Smooth muscle cell (in vitro differentiated cells): ENCODE measurements around the gene CSNK1A1L. TPM values are rescaled to one million over a fixed set of nuclear protein-coding genes. Genes with fewer than 3 reads are reported as not detected.

Experiments used
- DNase-seq: peaks from one replicate; lab custom pipeline; 2025; ENCODE audit not compliant: unreplicated experiment; lab: John Stamatoyannopoulos, UW
- H2AFZ ChIP-seq: fragments of 200-600 bp; sonication (generic); 2 replicates; pipeline ENCODE4 v1.6.0; 2016; ENCODE audit warnings: antibody characterized with exemption, low read depth, mild to moderate bottlenecking
- H3F3A ChIP-seq: fragments of 200-600 bp; sonication (generic); 2 replicates; pipeline ENCODE4 v1.6.0; 2017; ENCODE audit warnings: antibody characterized with exemption, low read depth
- H3K27ac ChIP-seq: fragments of 200-600 bp; sonication (generic); 2 replicates; pipeline ENCODE4 v1.5.1; 2016; ENCODE audit warnings: low read depth, mild to moderate bottlenecking
- H3K27me3 ChIP-seq: fragments of 200-600 bp; sonication (generic); 2 replicates; pipeline ENCODE4 v1.6.1; 2016; ENCODE audit warnings: low read depth, mild to moderate bottlenecking
- H3K36me3 ChIP-seq: fragments of 200-600 bp; sonication (generic); 2 replicates; pipeline ENCODE4 v1.5.1; 2016; ENCODE audit warnings: low read depth
- H3K4me1 ChIP-seq: fragments of 200-600 bp; sonication (generic); 2 replicates; pipeline ENCODE4 v1.5.1; 2016; ENCODE audit warnings: low read depth
- H3K4me2 ChIP-seq: fragments of 200-600 bp; sonication (generic); 2 replicates; pipeline ENCODE4 v1.6.0; 2016; ENCODE audit warnings: mild to moderate bottlenecking
- H3K4me3 ChIP-seq: fragments of 200-600 bp; sonication (generic); 2 replicates; pipeline ENCODE4 v1.5.1; 2016; ENCODE audit warnings: mild to moderate bottlenecking
- H3K79me2 ChIP-seq: fragments of 200-600 bp; sonication (generic); 2 replicates; pipeline ENCODE4 v1.6.0; 2016; ENCODE audit warnings: low read depth, mild to moderate bottlenecking
- H3K9ac ChIP-seq: fragments of 200-600 bp; sonication (generic); 2 replicates; pipeline ENCODE4 v1.6.0; 2016; ENCODE audit warnings: low read depth
- H3K9me3 ChIP-seq: fragments of 200-600 bp; sonication (generic); replicated peaks from 2 replicates; pipeline ENCODE4 v1.5.1; 2016; ENCODE audit warnings: low read depth
- H4K20me1 ChIP-seq: fragments of 200-600 bp; sonication (generic); 2 replicates; pipeline ENCODE4 v1.6.0; 2016; ENCODE audit warnings: low read depth
- WGBS: methylation state at CpG from one replicate; pipeline ENCODE4 v1.1.7; 2016; ENCODE audit warnings: low lambda C conversion rate; 5-methylcytosine and 5-hydroxymethylcytosine counted together
- polyA plus RNA-seq: library from polyadenylated mRNA; unstranded; fragments of >200 nt; fragmentation: Nextera tagmentation; extraction: Ambion mirVana; gene quantifications from 2 replicates; pipeline ENCODE4 v1.2.1, GENCODE V29; 2016
- total RNA-seq: library from RNA; depleted of rRNA; stranded (reverse); fragments of >200 nt; gene quantifications from 2 replicates; pipeline ENCODE4 v1.2.3, GENCODE V29; 2014
- TF ChIP-seq, protein P1 (sequence below): fragments of 200-600 bp; sonication (generic); IDR thresholded peaks from 2 replicates; pipeline ENCODE4 v1.5.1; 2017; ENCODE audit warnings: borderline replicate concordance, mild to moderate bottlenecking, antibody characterized with exemption; ENCODE audit not compliant: insufficient read depth, poor library complexity, severe bottlenecking

Gene CSNK1A1L
- total and polyA plus RNA-seq, 2 experiments from 2014 or later, result not detected

DNA sequence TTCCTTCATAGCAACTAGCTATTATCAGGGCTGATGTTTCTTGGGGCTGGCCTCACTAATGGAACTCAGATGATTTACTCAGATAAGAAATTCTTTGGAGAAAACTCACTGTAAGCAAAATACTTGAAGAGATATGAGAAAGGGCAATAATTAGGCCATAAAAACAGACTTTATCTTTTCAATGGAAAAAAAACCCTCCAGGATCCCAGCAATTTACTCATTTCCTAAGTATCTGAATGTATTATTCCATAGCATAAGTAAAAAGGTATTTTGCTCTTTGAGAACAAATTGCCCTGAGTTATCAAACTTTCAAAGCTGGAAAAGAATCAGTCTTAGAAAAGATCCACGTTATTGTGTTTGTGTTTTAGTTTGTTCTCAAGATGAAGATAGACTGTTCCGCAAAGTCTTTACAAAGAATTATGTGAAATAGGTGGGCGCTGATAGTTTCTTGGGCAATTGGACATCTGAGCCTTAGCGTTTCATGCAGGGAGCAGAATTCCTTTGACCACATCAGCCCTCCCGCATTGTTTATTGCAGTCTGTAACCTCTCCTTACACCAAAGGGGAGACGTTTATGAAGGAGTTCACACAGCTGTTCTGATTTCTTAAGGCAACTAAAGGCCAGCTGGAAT is 29.1 kb upstream of the CSNK1A1L start:
- peak overlapping the region; percentile 23 for H2AFZ ChIP-seq
- H3K4me3 ChIP-seq, result no peak overlapping the region
- WGBS, result 12% methylated on average over 6 of the region's 6 CpGs

DNA sequence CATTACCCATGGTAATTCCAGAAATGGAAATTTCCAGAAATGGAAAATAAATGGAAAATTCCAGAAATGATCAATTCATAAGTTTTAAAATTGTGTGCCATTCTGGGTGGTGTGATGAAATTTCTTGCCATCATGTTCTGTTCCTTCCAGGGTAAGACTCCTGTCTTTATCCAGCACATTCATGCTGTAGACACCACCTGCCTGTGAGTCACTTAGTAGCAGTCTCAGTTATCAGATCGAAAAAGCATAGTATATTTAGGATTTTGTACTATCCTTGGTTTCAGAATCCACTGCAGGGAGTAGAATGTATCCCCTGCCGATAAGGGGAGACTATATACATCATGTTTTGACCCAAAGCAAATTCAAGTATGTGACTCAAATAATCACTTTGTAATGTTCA is 26.7 kb upstream of the CSNK1A1L start:
- WGBS, result 94% methylated on average over 2 of the region's 2 CpGs

More for the DNA sequence above, 29.1 kb upstream of the CSNK1A1L start:
- no peak for DNase-seq
- Histone ChIP-seq H3F3A (no peaks in the 10 kb centered on the region), H3K27ac (peak overlapping the region; percentile 65), H3K4me1 (peaks cover 10% of the 10 kb centered on the region), H3K9ac (no peak overlapping the region), H3K36me3 (no peaks in the 10 kb centered on the region), H3K9me3 (no peaks in the 10 kb centered on the region), H3K4me2 (peak overlapping the region; percentile 56), H4K20me1 (no peaks in the 10 kb centered on the region), H3K79me2 (no peaks in the 10 kb centered on the region), H3K27me3 (no peaks in the 10 kb centered on the region)
- TF ChIP-seq, protein P1, sequence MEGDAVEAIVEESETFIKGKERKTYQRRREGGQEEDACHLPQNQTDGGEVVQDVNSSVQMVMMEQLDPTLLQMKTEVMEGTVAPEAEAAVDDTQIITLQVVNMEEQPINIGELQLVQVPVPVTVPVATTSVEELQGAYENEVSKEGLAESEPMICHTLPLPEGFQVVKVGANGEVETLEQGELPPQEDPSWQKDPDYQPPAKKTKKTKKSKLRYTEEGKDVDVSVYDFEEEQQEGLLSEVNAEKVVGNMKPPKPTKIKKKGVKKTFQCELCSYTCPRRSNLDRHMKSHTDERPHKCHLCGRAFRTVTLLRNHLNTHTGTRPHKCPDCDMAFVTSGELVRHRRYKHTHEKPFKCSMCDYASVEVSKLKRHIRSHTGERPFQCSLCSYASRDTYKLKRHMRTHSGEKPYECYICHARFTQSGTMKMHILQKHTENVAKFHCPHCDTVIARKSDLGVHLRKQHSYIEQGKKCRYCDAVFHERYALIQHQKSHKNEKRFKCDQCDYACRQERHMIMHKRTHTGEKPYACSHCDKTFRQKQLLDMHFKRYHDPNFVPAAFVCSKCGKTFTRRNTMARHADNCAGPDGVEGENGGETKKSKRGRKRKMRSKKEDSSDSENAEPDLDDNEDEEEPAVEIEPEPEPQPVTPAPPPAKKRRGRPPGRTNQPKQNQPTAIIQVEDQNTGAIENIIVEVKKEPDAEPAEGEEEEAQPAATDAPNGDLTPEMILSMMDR, result no peak

DNA sequence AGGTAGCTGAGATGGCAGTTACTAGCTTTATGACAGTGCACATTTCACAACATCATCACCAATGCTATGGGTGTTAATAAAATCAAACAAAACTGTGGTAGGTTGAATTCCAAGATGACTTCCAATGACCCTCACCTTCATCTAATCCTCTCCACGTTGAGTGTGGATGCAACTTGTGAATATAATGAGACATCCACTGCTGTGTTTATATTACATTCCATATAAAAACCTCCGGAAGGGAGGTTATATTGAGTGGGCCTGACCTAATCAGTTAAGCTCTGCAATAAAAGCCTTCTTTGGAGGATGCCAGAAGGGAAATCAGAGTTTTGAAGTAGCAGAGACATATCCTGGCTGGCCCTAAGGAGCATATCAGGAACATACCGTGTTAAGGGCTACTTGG is 25.6 kb upstream of the CSNK1A1L start:
- H3K27ac ChIP-seq, result no peak overlapping the region
- no peak overlapping the region for H3K4me2 ChIP-seq
- no peaks in the 10 kb centered on the region for H3K36me3 ChIP-seq
- no peak overlapping the region for H2AFZ ChIP-seq
- H3K4me3 ChIP-seq, result no peak overlapping the region
- no peaks in the 10 kb centered on the region for H3F3A ChIP-seq
- H3K9me3 ChIP-seq, result no peaks in the 10 kb centered on the region
- H3K27me3 ChIP-seq, result no peaks in the 10 kb centered on the region
- no peak overlapping the region for H3K9ac ChIP-seq
- 18% methylated on average over 3 of the region's 3 CpGs for WGBS
- no peaks in the 10 kb centered on the region for H4K20me1 ChIP-seq
- no peaks in the 10 kb centered on the region for H3K79me2 ChIP-seq
- TF ChIP-seq, protein P1, result no peak
- H3K4me1 ChIP-seq, result peaks cover 10% of the 10 kb centered on the region
- no peak for DNase-seq

More for the DNA sequence above, 26.7 kb upstream of the CSNK1A1L start:
- no peaks in the 10 kb centered on the region for H3K27me3 ChIP-seq
- H3K36me3 ChIP-seq, result no peaks in the 10 kb centered on the region
- TF ChIP-seq, protein P1, result no peak
- no peaks in the 10 kb centered on the region for H3K79me2 ChIP-seq
- H3K9me3 ChIP-seq, result no peaks in the 10 kb centered on the region
- DNase-seq, result no peak
- H3K27ac ChIP-seq, result no peak overlapping the region
- no peak overlapping the region for H3K4me3 ChIP-seq
- H4K20me1 ChIP-seq, result no peaks in the 10 kb centered on the region
- H3K4me2 ChIP-seq, result no peak overlapping the region
- no peaks in the 10 kb centered on the region for H3F3A ChIP-seq
- H3K9ac ChIP-seq, result no peak overlapping the region
- peaks cover 10% of the 10 kb centered on the region for H3K4me1 ChIP-seq
- no peak overlapping the region for H2AFZ ChIP-seq

DNA sequence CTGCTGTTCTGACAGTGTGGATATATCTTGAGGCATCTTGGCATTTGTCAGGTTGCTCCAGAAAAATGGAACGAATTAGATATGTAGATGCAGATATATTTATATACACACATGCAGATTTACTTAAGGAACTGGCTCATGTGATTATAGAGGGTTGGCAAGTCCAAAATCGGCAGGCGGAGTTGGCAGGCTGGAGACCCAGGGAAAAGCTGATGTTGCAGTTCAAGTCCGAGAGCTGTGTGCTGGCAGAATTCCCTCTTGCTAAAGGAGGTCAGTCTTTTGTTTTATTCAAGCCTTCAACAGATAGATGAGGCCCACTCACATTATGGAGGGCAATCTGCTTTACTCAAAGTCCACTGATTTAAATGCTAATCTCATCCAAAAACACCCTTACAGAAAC is 24.4 kb upstream of the CSNK1A1L start:
- Histone ChIP-seq H3K4me2 (no peak overlapping the region), H3K27ac (no peak overlapping the region), H3K4me1 (peaks cover 4% of the 10 kb centered on the region), H3K9me3 (no peaks in the 10 kb centered on the region), H3K4me3 (no peak overlapping the region), H3F3A (no peaks in the 10 kb centered on the region), H2AFZ (no peak overlapping the region), H3K9ac (no peak overlapping the region), H3K27me3 (no peaks in the 10 kb centered on the region), H4K20me1 (no peaks in the 10 kb centered on the region), H3K36me3 (no peaks in the 10 kb centered on the region), H3K79me2 (no peaks in the 10 kb centered on the region)
- TF ChIP-seq, protein P1, result no peak
- WGBS, result 96% methylated on average over 4 of the region's 4 CpGs
- DNase-seq, result no peak
